Ovary (tissue), 3 donors: Measurements from ENCODE around the gene RNF10.

Experiments
- EP300 ChIP-seq: sonication (generic); formaldehyde crosslinking; IDR thresholded peaks from one replicate; pipeline ENCODE4 v1.6.1; 2017; ENCODE audit warnings: antibody characterized with exemption
- POLR2A ChIP-seq: fragments of 450-650 bp; IDR thresholded peaks from one replicate; pipeline ENCODE4 v1.6.1; 2017; ENCODE audit warnings: antibody characterized with exemption, mild to moderate bottlenecking, moderate library complexity
- TF ChIP-seq, protein P1 (sequence below), 3 donors: fragments of 450-650 bp in 2 of 3; fragments of 200-600 bp in 1 of 3; IDR thresholded peaks; one replicate each; pipeline versions ENCODE4 v1.5.1 to v1.8.0; 2016 to 2022; ENCODE audit warnings: antibody characterized with exemption in 3 of 3, mild to moderate bottlenecking in 1 of 3
- donor health status: DM: no; HTN: no; CAD: no.

DNA sequence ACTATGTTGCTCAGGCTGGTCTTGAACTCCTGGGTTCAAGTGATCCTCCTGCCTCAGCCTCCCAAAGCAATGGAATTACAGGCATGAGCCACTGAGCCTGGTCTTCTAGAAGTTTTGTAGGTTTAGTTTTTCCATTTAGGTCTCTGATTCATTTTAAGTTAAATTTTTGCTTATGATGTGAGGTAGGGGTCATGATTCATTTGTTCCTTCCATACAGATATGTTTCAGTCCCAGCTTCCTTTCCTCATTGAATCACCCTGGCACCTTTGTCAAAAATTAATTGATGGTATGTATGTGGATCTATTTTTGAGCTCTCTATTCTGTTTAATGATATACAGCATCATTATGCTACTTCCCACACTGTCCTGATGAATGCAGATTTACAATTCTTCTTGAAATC lies 80.7 kb downstream of the RNF10 start:
- TF ChIP-seq EP300 (no peak), POLR2A (no peak)
- TF ChIP-seq, protein P1, sequence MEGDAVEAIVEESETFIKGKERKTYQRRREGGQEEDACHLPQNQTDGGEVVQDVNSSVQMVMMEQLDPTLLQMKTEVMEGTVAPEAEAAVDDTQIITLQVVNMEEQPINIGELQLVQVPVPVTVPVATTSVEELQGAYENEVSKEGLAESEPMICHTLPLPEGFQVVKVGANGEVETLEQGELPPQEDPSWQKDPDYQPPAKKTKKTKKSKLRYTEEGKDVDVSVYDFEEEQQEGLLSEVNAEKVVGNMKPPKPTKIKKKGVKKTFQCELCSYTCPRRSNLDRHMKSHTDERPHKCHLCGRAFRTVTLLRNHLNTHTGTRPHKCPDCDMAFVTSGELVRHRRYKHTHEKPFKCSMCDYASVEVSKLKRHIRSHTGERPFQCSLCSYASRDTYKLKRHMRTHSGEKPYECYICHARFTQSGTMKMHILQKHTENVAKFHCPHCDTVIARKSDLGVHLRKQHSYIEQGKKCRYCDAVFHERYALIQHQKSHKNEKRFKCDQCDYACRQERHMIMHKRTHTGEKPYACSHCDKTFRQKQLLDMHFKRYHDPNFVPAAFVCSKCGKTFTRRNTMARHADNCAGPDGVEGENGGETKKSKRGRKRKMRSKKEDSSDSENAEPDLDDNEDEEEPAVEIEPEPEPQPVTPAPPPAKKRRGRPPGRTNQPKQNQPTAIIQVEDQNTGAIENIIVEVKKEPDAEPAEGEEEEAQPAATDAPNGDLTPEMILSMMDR (IDR thresholded peaks at IDR 0.05): no peak
